ENCODE results near the gene MEGF9.

DNA sequence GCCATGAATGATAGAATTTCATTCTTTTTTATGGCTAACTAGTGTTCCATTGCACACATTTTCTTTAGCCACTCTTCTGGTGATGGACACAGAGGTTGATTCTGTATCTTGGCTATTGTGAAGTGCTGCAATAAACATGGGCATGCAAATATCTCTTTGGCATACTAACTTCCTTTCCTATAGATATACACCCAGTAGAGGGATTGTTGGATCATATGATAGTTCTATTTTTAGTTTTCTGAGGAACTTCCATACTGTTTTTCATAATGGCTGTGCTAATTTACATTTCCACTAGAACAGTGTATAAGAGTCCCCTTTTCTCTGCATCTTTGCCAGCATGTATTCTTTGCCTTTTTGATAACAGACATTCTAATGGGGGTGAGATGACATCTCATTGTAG lies 83.9 kb downstream of the MEGF9 start:
- TF ChIP-seq, protein P1, sequence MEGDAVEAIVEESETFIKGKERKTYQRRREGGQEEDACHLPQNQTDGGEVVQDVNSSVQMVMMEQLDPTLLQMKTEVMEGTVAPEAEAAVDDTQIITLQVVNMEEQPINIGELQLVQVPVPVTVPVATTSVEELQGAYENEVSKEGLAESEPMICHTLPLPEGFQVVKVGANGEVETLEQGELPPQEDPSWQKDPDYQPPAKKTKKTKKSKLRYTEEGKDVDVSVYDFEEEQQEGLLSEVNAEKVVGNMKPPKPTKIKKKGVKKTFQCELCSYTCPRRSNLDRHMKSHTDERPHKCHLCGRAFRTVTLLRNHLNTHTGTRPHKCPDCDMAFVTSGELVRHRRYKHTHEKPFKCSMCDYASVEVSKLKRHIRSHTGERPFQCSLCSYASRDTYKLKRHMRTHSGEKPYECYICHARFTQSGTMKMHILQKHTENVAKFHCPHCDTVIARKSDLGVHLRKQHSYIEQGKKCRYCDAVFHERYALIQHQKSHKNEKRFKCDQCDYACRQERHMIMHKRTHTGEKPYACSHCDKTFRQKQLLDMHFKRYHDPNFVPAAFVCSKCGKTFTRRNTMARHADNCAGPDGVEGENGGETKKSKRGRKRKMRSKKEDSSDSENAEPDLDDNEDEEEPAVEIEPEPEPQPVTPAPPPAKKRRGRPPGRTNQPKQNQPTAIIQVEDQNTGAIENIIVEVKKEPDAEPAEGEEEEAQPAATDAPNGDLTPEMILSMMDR (conservative IDR thresholded peaks at IDR 0.05): no peak
- no peak for TF ChIP-seq ZFX (IDR thresholded peaks at IDR 0.05)

All from C4-2B (cell line).